Measurements from ENCODE around the gene AMELX. TPM values are rescaled to one million over a fixed set of nuclear protein-coding genes. Genes with fewer than 3 reads are reported as not detected.

Gene AMELX
- total RNA-seq, 1 donor from 2014 or later = not detected

DNA sequence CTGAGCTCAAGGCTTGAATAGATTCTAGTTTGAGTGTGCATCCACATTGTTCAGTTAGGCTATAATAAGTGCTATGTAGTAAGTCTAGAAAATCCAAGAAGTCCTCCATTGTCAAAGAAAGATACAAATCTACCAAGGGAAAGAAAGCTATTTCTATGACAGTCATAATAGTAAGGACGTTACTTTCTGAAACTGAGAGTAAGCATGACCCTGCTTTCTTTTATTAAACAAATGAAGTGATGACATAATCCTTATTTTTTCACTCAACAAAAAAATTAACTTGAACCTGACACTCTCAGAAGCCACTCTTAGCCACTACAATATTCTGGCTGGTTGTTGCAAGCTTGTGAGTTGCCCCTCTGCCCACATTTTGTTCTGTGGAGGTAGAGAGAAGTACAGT lies 33.8 kb upstream of the AMELX start:
- intact Hi-C loops (cut with micrococcal nuclease) = no loop called here
- no peak for DNase-seq
- ATAC-seq (ENCODE audit: low read depth) = no peak
- Mint-ChIP-seq H3K36me3 (ENCODE audit: low read depth) (no peaks in the 10 kb centered on the region), H3K27ac (no peak overlapping the region), H3K4me1 (no peaks in the 10 kb centered on the region), H3K27me3 (peaks cover 3% of the 10 kb centered on the region), H3K4me3 (no peak overlapping the region), H3K9me3 (no peaks in the 10 kb centered on the region)
- TF ChIP-seq, protein P1, sequence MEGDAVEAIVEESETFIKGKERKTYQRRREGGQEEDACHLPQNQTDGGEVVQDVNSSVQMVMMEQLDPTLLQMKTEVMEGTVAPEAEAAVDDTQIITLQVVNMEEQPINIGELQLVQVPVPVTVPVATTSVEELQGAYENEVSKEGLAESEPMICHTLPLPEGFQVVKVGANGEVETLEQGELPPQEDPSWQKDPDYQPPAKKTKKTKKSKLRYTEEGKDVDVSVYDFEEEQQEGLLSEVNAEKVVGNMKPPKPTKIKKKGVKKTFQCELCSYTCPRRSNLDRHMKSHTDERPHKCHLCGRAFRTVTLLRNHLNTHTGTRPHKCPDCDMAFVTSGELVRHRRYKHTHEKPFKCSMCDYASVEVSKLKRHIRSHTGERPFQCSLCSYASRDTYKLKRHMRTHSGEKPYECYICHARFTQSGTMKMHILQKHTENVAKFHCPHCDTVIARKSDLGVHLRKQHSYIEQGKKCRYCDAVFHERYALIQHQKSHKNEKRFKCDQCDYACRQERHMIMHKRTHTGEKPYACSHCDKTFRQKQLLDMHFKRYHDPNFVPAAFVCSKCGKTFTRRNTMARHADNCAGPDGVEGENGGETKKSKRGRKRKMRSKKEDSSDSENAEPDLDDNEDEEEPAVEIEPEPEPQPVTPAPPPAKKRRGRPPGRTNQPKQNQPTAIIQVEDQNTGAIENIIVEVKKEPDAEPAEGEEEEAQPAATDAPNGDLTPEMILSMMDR (IDR thresholded peaks at IDR 0.05) = no peak
- CTCF ChIA-PET = no interaction called here
- POLR2A ChIA-PET = no interaction called here

DNA sequence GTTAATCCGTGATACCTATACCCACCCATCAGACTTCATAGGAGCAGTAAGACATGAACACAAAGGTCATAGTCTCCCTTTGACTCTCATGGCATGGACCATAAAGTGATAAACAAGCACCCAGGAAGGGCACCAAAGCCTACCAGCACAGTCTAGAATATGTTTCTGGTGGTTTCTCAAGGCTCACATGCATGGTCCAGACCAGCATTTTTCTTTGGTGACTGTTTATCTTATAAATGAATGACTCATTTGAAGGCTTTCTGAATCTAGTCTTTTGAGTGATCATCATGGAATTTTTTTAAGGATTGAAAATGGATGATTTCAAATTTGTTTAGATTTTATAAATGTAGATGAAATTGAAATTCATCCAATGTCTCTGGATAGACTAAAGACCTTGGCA lies 32.0 kb upstream of the AMELX start:
- Mint-ChIP-seq H3K27me3 (peaks cover 3% of the 10 kb centered on the region), H3K9me3 (no peaks in the 10 kb centered on the region), H3K4me3 (no peak overlapping the region), H3K27ac (no peak overlapping the region), H3K4me1 (no peaks in the 10 kb centered on the region), H3K36me3 (ENCODE audit: low read depth) (no peaks in the 10 kb centered on the region)
- intact Hi-C loops (cut with micrococcal nuclease) = no loop called here
- POLR2A ChIA-PET = no interaction called here
- CTCF ChIA-PET = no interaction called here
- DNase-seq (no peak), ATAC-seq (ENCODE audit: low read depth) (no peak)
- TF ChIP-seq, protein P1 (IDR thresholded peaks at IDR 0.05) = no peak

DNA sequence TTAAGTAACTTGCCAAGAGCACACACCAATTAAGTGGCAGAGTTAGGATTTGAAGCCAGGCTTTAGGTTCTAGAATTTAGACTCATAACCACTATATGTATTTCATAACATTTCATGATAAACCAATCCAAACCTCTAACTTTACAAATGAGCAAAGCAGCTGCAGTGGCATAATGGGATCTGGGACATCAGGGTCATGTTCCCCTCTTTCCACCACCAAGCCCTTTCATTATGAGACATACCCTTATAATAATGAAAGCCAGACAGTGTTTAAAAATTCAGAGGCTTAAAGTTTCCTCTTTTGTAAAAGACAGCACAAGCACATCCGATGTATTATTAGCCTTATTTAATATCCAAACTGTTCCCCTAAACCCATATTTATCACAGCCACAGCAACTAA lies 28.3 kb upstream of the AMELX start:
- ChIA-PET CTCF (no interaction called here), POLR2A (no interaction called here)
- intact Hi-C loops (cut with micrococcal nuclease) = no loop called here
- no peak overlapping the region for H3K4me3 Mint-ChIP-seq
- H3K27me3 Mint-ChIP-seq = no peaks in the 10 kb centered on the region
- ATAC-seq (ENCODE audit: low read depth) (no peak), DNase-seq (no peak)
- H3K36me3 Mint-ChIP-seq (ENCODE audit: low read depth) = no peaks in the 10 kb centered on the region
- no peaks in the 10 kb centered on the region for H3K4me1 Mint-ChIP-seq
- no peaks in the 10 kb centered on the region for H3K9me3 Mint-ChIP-seq
- TF ChIP-seq, protein P1 (IDR thresholded peaks at IDR 0.05) = no peak
- H3K27ac Mint-ChIP-seq = no peak overlapping the region

DNA sequence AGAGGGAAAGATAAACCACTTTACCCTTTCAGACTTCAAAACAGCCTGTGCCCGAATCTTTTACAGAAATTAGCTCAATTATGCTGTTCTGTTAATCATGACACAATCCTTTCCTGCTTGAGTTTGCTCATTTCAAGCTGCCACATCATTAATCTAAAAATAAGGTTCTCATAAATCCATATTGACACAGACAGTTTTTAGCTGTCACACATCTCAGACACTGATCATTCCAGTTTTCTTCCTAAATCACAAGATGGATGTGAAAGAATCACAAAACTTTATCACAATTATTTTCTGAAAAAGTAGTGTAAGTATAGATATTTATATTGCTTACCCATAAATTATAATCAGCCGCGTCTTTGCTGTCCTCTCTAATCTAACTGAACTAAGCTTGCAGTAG lies 27.9 kb upstream of the AMELX start:
- ATAC-seq (ENCODE audit: low read depth) (no peak), DNase-seq (no peak)
- ChIA-PET POLR2A (no interaction called here), CTCF (no interaction called here)
- H3K9me3 Mint-ChIP-seq = no peaks in the 10 kb centered on the region
- H3K4me3 Mint-ChIP-seq = no peak overlapping the region
- no peaks in the 10 kb centered on the region for H3K27me3 Mint-ChIP-seq
- H3K36me3 Mint-ChIP-seq (ENCODE audit: low read depth) = no peaks in the 10 kb centered on the region
- H3K4me1 Mint-ChIP-seq = no peaks in the 10 kb centered on the region
- H3K27ac Mint-ChIP-seq = no peak overlapping the region
- TF ChIP-seq, protein P1 (IDR thresholded peaks at IDR 0.05) = no peak
- intact Hi-C loops (cut with micrococcal nuclease) = no loop called here

DNA sequence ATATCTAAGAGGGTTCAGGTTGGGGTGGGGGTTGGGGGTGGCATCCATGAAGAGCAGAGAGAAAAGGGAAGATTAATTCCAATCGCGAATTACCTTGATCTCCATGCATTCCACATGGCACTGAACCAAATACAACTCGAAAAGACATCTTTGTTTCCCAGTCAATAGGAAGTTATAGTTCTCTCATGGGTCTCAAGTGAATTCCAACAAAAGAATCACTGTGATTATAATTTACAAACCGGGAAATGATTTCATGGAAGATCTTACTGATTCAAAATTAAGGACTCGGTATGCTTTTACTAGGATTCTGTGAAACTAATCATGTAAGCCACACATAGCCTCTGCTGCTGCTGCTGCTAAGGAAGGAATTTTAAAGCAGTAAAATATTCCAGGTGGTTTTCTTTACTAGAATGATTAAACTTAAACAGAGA lies 26.6 kb upstream of the AMELX start:
- intact Hi-C loops (cut with micrococcal nuclease) = no loop called here
- ATAC-seq (ENCODE audit: low read depth) = no peak
- Mint-ChIP-seq H3K27ac (no peak overlapping the region), H3K27me3 (no peaks in the 10 kb centered on the region), H3K4me1 (no peaks in the 10 kb centered on the region), H3K9me3 (no peaks in the 10 kb centered on the region), H3K4me3 (no peak overlapping the region), H3K36me3 (ENCODE audit: low read depth) (no peaks in the 10 kb centered on the region)
- no peak for DNase-seq
- TF ChIP-seq, protein P1 (IDR thresholded peaks at IDR 0.05) = no peak
- POLR2A ChIA-PET = no interaction called here
- CTCF ChIA-PET = no interaction called here

All from activated B cell treated with CpG ODN at 0.5 μM for 24 hours (primary cell).